Thymus (tissue), 11 donors: ENCODE results near the gene RPL7A. TPM values are rescaled to one million over a fixed set of nuclear protein-coding genes. Genes with fewer than 3 reads are reported as not detected.
"Not testable (repeated sequence)": the region's sequence is repeated elsewhere in the genome, so short reads cannot be mapped to it uniquely, and the experiment has no call there.

Experiments used
- DNase-seq, 9 donors: peaks; one replicate each; pipeline ENCODE4 v3.0.0-alpha.2; 2013; ENCODE audit warnings: low spot score in 9 of 9, low read depth in 6 of 9, missing footprints in 1 of 9
- H3K27ac ChIP-seq, 2 donors: one replicate each; pipeline ENCODE4 v1.5.1; 2013; ENCODE audit warnings: control low read depth in 1 of 2, low read depth in 1 of 2, low read length in 1 of 2, mild to moderate bottlenecking in 1 of 2, moderate library complexity in 1 of 2
- H3K27me3 ChIP-seq, 2 donors: one replicate each; pipeline ENCODE4 v1.5.1; 2013; ENCODE audit warnings: low read length in 1 of 2; ENCODE audit not compliant: control insufficient read depth in 2 of 2, insufficient read depth in 1 of 2
- H3K36me3 ChIP-seq, 2 donors: one replicate each; pipeline ENCODE4 v1.5.1; 2013; ENCODE audit warnings: low read length in 1 of 2, mild to moderate bottlenecking in 1 of 2, moderate library complexity in 1 of 2; ENCODE audit not compliant: control insufficient read depth in 2 of 2, insufficient read depth in 2 of 2
- H3K4me1 ChIP-seq, 2 donors: one replicate each; pipeline ENCODE4 v1.5.1; 2013; ENCODE audit warnings: low read length in 2 of 2; ENCODE audit not compliant: control insufficient read depth in 2 of 2, insufficient read depth in 2 of 2
- H3K4me3 ChIP-seq, 2 donors: one replicate each; pipeline ENCODE4 v1.5.1; 2013; ENCODE audit warnings: low read length in 2 of 2, control low read depth in 1 of 2, mild to moderate bottlenecking in 1 of 2
- H3K9me3 ChIP-seq, 2 donors: one replicate each; pipeline ENCODE4 v1.5.1; 2013; ENCODE audit warnings: low read length in 1 of 2, mild to moderate bottlenecking in 1 of 2; ENCODE audit not compliant: control insufficient read depth in 2 of 2, insufficient read depth in 1 of 2
- WGBS: extraction: QIAGEN DNeasy Blood & Tissue Kit; methylation state at CpG from one replicate; pipeline ENCODE4 v1.1.7; 2013; 5-methylcytosine and 5-hydroxymethylcytosine counted together
- polyA plus RNA-seq: library from polyadenylated mRNA; stranded (reverse); fragments of 200-250 nt; gene quantifications from one replicate; pipeline ENCODE4 v1.2.3, GENCODE V29; 2013
- total RNA-seq: library from RNA; stranded (reverse); fragments of 120-200 nt; gene quantifications from one replicate; pipeline ENCODE4 v1.2.4, GENCODE V29; 2013
- donor health status: healthy.

The RPL7A gene
- total and polyA plus RNA-seq, 2 donors: 2,397 to 3,092 TPM

- peak; percentile 64 to 96 (median 91) for DNase-seq
- under 1% methylated on average over 120 of the region's 120 CpGs for WGBS
- Histone ChIP-seq H3K36me3 (peaks cover 4 to 18% of the 10 kb centered on the region in 2 donors), H3K4me1 (peaks cover 18 to 46% of the 10 kb centered on the region in 2 donors), H3K27ac (peak within 1 kb of the TSS; percentile 81 to 90), H3K27me3 (peaks cover 0 to 5% of the 10 kb centered on the region in 2 donors), H3K4me3 (peak within 1 kb of the TSS; percentile 63 to 97), H3K9me3 (no peaks in the 10 kb centered on the region)
Measured at GRCh38 chr9:133375724-133376654, 28.0 kb downstream of the RPL7A start, which contains the start of the genes STKLD1 and SURF4. Gene STKLD1, plus strand, starts transcription at chr9:133376366. Its CDS starts 108 bp downstream, at chr9:133376474. Gene SURF4, minus strand, starts transcription at chr9:133376060. Its CDS starts 91 bp downstream, at chr9:133375969.

- H3K36me3 ChIP-seq: peaks cover 1 to 14% of the 10 kb centered on the region in 2 donors
- DNase-seq, H3K9me3 ChIP-seq, H3K27me3 ChIP-seq, H3K27ac ChIP-seq, H3K4me3 ChIP-seq: not testable (repeated sequence)
- peaks cover 10 to 33% of the 10 kb centered on the region in 2 donors for H3K4me1 ChIP-seq
- WGBS: 98% methylated on average over 14 of the region's 14 CpGs
Measured at GRCh38 chr9:133377280-133377679, 29.3 kb downstream of the RPL7A start.

DNA sequence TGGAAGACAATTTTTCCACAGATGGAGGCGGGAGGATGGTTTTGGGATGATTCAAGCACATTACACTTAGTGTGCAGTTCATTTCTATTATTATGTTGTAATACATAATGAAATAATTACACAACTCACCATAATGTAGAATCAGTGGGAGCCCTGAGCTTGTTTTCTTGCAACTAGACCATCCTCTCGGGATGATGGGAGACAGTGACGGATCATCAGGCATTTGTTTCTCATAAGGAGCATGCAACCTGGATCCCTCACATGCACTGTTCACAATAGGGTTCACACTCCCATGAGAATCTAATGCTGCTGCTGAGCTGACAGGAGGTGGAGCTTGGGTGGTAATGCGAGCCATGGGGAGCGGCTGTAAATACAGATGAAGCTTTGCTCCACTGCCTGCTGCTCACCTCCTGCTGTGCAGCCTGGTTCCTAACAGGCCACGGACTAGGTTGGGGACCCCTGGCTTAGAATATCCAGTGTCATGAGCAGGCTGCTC is 29.8 kb downstream of the RPL7A start:
- Histone ChIP-seq H3K9me3 (no peaks in the 10 kb centered on the region), H3K4me3 (no peak overlapping the region), H3K4me1 (peaks cover 7 to 28% of the 10 kb centered on the region in 2 donors), H3K36me3 (peaks cover 0 to 9% of the 10 kb centered on the region in 2 donors), H3K27ac (no peak overlapping the region), H3K27me3 (peaks cover 0 to 5% of the 10 kb centered on the region in 2 donors)
- 93% methylated on average over 6 of the region's 6 CpGs for WGBS
- DNase-seq: no peak

DNA sequence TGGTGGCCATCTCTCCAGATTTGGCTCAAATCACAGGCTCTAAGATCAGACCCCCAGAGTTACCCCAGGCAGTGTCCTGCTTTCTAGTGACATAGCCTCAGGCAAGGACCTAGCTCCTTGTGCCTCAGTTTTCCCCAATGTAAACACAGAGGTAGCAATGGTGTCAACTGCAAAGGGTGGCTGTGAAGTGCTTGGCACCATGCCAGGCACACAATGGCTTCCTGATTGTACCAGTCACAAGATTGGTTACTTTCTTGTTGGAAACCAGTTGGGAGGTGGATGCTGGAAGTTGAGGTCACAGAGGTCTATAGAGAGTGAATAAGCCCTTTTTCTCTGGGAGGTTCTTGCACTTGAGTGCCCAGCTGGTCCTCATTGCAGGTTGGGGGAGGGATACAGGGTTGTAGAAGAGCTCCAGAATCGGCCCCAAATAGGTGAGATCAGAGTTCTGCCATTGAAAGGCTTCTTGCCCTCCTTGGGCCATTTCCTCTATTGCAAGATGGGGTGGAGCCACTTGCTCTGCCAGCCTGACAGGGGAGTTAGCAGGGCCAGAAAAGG is 30.5 kb downstream of the RPL7A start:
- H3K27ac ChIP-seq: no peak overlapping the region
- H3K4me3 ChIP-seq: no peak overlapping the region
- H3K9me3 ChIP-seq: no peaks in the 10 kb centered on the region
- peaks cover 0 to 5% of the 10 kb centered on the region in 2 donors for H3K27me3 ChIP-seq
- WGBS: 89% methylated on average over 1 of the region's 1 CpG
- H3K4me1 ChIP-seq: peaks cover 7 to 21% of the 10 kb centered on the region in 2 donors
- DNase-seq: no peak
- H3K36me3 ChIP-seq: peaks cover 0 to 4% of the 10 kb centered on the region in 2 donors

DNA sequence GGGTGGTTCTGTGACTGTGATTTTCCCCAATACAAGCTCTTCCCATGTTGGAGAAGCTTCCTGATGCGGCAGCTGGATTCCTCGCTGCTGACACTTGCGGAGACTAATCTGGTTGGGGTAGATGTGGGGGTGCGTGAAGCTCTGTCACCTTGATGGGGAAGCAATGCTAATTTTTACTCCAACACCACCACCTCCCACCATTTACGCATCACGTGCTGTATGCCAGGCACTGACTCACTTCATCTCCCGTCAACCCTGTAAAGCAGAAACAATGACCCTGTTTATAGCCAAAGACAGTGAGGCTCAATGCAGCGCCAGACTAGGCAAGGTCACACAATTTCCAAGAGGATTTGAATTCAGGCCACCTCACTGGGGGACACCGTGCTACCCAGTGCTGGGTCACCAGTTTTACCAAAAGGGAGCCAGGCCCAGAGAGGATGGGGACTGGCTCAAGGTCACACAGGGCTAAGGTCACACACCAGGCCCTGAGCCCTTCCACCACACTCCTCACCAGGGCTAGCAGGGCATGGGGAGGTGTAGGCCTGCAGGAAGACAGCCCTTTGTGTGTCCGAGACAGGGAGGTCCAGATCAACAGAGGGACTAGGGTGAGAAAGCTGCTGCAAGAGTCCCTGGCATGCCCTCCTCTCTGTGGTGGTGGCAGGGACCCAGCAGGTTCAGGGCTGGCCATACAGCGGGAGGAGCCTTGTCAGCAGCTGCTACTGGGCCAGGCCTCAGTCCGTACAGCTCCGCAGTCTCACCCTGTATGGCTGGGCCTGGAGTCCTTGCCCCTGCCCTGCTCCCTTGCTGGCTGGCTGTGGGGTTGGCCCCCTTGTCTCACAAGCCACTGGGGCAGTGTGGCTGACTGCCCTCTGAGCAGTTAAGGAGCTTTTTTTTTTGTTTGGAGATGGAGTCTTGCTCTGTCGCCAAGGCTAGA is 31.4 kb downstream of the RPL7A start:
- H3K9me3 ChIP-seq: no peaks in the 10 kb centered on the region
- 98% methylated on average over 14 of the region's 14 CpGs for WGBS
- no peak overlapping the region for H3K27ac ChIP-seq
- peaks cover 0 to 5% of the 10 kb centered on the region in 2 donors for H3K27me3 ChIP-seq
- H3K36me3 ChIP-seq: no peaks in the 10 kb centered on the region
- no peak overlapping the region for H3K4me3 ChIP-seq
- peaks cover 5 to 11% of the 10 kb centered on the region in 2 donors for H3K4me1 ChIP-seq
- no peak for DNase-seq

- WGBS: 93% methylated on average over 4 of the region's 4 CpGs
- Histone ChIP-seq H3K4me1 (peaks cover 5% of the 10 kb centered on the region in 2 donors), H3K27ac (no peak overlapping the region), H3K36me3 (no peaks in the 10 kb centered on the region), H3K4me3 (no peak overlapping the region), H3K9me3 (no peaks in the 10 kb centered on the region), H3K27me3 (peaks cover 0 to 5% of the 10 kb centered on the region in 2 donors)
- no peak for DNase-seq
Measured at GRCh38 chr9:133380734-133381133, 32.7 kb downstream of the RPL7A start.

DNA sequence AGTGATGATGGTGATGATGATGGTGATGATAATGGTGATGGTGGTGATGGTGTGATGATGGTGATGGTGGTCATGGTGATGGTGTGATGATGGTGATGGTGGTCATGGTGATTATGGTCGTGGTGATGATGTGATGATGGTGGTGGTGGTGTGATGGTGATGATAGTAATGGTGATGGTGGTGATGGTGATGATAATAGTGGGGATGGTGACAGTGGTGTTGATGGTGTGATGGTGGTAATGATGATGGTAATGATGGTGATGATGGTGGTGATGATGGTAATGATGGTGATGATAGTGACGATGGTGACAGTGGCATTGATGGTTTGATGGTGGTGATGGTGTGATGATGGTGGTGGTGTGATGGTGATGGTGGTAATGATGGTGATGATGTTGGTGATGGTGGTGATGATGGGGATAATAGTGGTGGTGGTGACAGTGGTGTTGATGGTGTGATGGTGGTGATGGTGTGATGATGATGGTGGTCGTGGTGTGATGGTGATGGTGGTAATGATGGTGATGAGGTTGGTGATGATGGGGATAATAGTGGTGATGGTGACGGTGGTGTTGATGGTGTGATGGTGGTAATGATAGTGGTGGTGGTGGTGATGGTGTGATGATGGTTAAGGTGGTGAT is 34.6 kb downstream of the RPL7A start:
- Histone ChIP-seq H3K27me3 (no peaks in the 10 kb centered on the region), H3K4me3 (no peak overlapping the region), H3K9me3 (no peaks in the 10 kb centered on the region), H3K36me3 (no peaks in the 10 kb centered on the region), H3K4me1 (no peaks in the 10 kb centered on the region), H3K27ac (no peak overlapping the region)
- DNase-seq: no peak
- WGBS: 83% methylated on average over 4 of the region's 4 CpGs

GRCh38 chr9:133383438-133383837 is 35.4 kb downstream of the RPL7A start:
- Histone ChIP-seq H3K36me3 (no peaks in the 10 kb centered on the region), H3K4me1 (no peaks in the 10 kb centered on the region), H3K9me3 (no peaks in the 10 kb centered on the region), H3K27me3 (no peaks in the 10 kb centered on the region), H3K27ac (no peak overlapping the region), H3K4me3 (no peak overlapping the region)
- WGBS: 94% methylated on average over 3 of the region's 3 CpGs
- DNase-seq: no peak
